Tibial nerve (tissue), 3 donors: ENCODE measurements around the gene FOXQ1.

Source experiments
- POLR2A ChIP-seq, 2 donors: fragments of 450-650 bp; IDR thresholded peaks; one replicate each; pipeline ENCODE4 v1.6.1; 2017; ENCODE audit warnings: antibody characterized with exemption in 2 of 2, mild to moderate bottlenecking in 2 of 2, moderate library complexity in 2 of 2
- TF ChIP-seq, protein P1 (sequence below), 5 experiments: fragments of 200-600 bp in 3 of 5; fragments of 450-650 bp in 2 of 5; sonication (generic) in 3 of 5; IDR thresholded peaks; one replicate each; pipeline ENCODE4 v1.5.1; 2016 to 2019; ENCODE audit warnings: antibody characterized with exemption in 5 of 5, mild to moderate bottlenecking in 3 of 5, moderate library complexity in 2 of 5

DNA sequence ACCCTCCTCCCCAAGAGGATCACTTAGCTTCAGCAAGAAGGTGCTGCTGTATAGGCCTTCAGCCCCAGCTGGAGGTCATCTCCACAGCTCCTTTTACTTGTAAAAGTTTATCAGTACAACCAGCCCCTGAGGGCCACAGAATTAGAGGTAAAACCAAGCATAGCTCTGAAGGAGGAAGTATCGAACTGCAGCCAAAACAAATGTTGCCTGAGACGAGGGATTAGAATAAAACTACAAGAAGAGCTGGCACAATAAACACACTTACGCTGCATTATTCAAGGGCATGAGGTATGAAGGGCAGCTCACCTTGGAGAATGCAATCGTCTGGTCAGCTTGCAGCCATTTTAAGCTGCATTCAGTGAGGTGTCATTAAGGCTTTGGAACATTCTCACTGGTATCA, 21.1 kb upstream of the FOXQ1 start:
- TF ChIP-seq, protein P1, sequence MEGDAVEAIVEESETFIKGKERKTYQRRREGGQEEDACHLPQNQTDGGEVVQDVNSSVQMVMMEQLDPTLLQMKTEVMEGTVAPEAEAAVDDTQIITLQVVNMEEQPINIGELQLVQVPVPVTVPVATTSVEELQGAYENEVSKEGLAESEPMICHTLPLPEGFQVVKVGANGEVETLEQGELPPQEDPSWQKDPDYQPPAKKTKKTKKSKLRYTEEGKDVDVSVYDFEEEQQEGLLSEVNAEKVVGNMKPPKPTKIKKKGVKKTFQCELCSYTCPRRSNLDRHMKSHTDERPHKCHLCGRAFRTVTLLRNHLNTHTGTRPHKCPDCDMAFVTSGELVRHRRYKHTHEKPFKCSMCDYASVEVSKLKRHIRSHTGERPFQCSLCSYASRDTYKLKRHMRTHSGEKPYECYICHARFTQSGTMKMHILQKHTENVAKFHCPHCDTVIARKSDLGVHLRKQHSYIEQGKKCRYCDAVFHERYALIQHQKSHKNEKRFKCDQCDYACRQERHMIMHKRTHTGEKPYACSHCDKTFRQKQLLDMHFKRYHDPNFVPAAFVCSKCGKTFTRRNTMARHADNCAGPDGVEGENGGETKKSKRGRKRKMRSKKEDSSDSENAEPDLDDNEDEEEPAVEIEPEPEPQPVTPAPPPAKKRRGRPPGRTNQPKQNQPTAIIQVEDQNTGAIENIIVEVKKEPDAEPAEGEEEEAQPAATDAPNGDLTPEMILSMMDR (IDR thresholded peaks at IDR 0.05), result no peak
- TF ChIP-seq POLR2A (IDR thresholded peaks at IDR 0.05), result no peak
